Esophagus squamous epithelium (tissue), 5 donors: ENCODE measurements around the gene IMMP2L. TPM values are rescaled to one million over a fixed set of nuclear protein-coding genes. Genes with fewer than 3 reads are reported as not detected.

Experiments
- DNase-seq: peaks from one replicate; lab custom pipeline; 2025; lab: John Stamatoyannopoulos, UW
- H3K27ac ChIP-seq, 4 donors: fragments of 200-600 bp; sonication (generic); one replicate each; pipeline ENCODE4 v1.5.1; 2016 to 2019; ENCODE audit warnings: mild to moderate bottlenecking in 1 of 4
- H3K27me3 ChIP-seq, 4 donors: fragments of 200-600 bp; sonication (generic); 1 replicate in 3 of 4; 2 replicates in 1 of 4; pipeline versions ENCODE4 v1.5.1 to v1.6.0; 2017 to 2021; ENCODE audit warnings: antibody characterized with exemption in 1 of 4
- H3K36me3 ChIP-seq, 3 donors: fragments of 200-600 bp; sonication (generic); one replicate each; pipeline ENCODE4 v1.5.1; 2016 to 2019
- H3K4me1 ChIP-seq, 3 donors: fragments of 200-600 bp; sonication (generic); one replicate each; pipeline ENCODE4 v1.5.1; 2017 to 2019
- H3K4me3 ChIP-seq, 4 donors: fragments of 200-600 bp; sonication (generic); 1 replicate in 3 of 4; 2 replicates in 1 of 4; pipeline ENCODE4 v1.5.1; 2016 to 2019; ENCODE audit warnings: mild to moderate bottlenecking in 2 of 4, moderate library complexity in 1 of 4
- H3K9me3 ChIP-seq, 3 donors: fragments of 200-600 bp; sonication (generic); one replicate each; pipeline ENCODE4 v1.5.1; 2016 to 2019
- CTCF ChIP-seq, 6 experiments: fragments of 450-650 bp in 4 of 6; fragments of 200-600 bp in 2 of 6; sonication (generic) in 2 of 6; IDR thresholded peaks; one replicate each; pipeline ENCODE4 v1.5.1; 2016 to 2019; ENCODE audit warnings: antibody characterized with exemption in 6 of 6, mild to moderate bottlenecking in 4 of 6, moderate library complexity in 4 of 6
- POLR2A ChIP-seq, 4 donors: fragments of 450-650 bp; IDR thresholded peaks; one replicate each; pipeline ENCODE4 v1.6.1; 2017; ENCODE audit warnings: antibody characterized with exemption in 4 of 4, mild to moderate bottlenecking in 4 of 4, moderate library complexity in 3 of 4
- WGBS, 2 donors: methylation state at CpG; one replicate each; pipeline ENCODE4 v1.1.5; 2018; 5-methylcytosine and 5-hydroxymethylcytosine counted together
- intact Hi-C: fragments of 100-400 bp; cut with DNase I; formaldehyde crosslinking; loops from one replicate; pipeline ENCODE4 v1.15.0; 2022
- total RNA-seq, 4 donors: library from RNA; depleted of rRNA; stranded (reverse); fragments of >200 nt; gene quantifications; one replicate each; pipeline ENCODE4 v1.1.0, GENCODE V29; 2016
- donor health status: DM: yes; HTN: yes; CAD: no.

The IMMP2L gene
- total RNA-seq, 4 donors from 2014 or later = 1.6 to 21.7 (median 5.4) TPM

- H3K4me1 ChIP-seq = no peaks in the 10 kb centered on the region
- no peak for TF ChIP-seq POLR2A (IDR thresholded peaks at IDR 0.05)
- TF ChIP-seq CTCF (IDR thresholded peaks at IDR 0.05) = no peak
- no peaks in the 10 kb centered on the region for H3K27me3 ChIP-seq
- intact Hi-C loops = no loop called here
- H3K27ac ChIP-seq = no peak overlapping the region
- DNase-seq = no peak
- no peaks in the 10 kb centered on the region for H3K36me3 ChIP-seq
- no peak overlapping the region for H3K4me3 ChIP-seq
- H3K9me3 ChIP-seq = no peaks in the 10 kb centered on the region
Measured at GRCh38 chr7:111424768-111425167, 137.5 kb downstream of the IMMP2L start.

GRCh38 chr7:111414374-111414773 lies 147.9 kb downstream of the IMMP2L start:
- TF ChIP-seq CTCF (IDR thresholded peaks at IDR 0.05) (no peak), POLR2A (IDR thresholded peaks at IDR 0.05) (no peak)
- Histone ChIP-seq H3K4me3 (no peak overlapping the region), H3K27me3 (no peaks in the 10 kb centered on the region), H3K4me1 (no peaks in the 10 kb centered on the region), H3K9me3 (no peaks in the 10 kb centered on the region), H3K27ac (no peak overlapping the region), H3K36me3 (no peaks in the 10 kb centered on the region)
- intact Hi-C loops = no loop called here
- DNase-seq = no peak

- intact Hi-C loops = no loop called here
- Histone ChIP-seq H3K36me3 (no peaks in the 10 kb centered on the region), H3K4me3 (no peak overlapping the region), H3K27me3 (no peaks in the 10 kb centered on the region), H3K27ac (no peak overlapping the region), H3K4me1 (no peaks in the 10 kb centered on the region), H3K9me3 (no peaks in the 10 kb centered on the region)
- WGBS, 2 donors = 50 to 85% methylated on average over 1 to 2 of the region's 3 CpGs
- no peak for DNase-seq
- no peak for TF ChIP-seq CTCF (IDR thresholded peaks at IDR 0.05)
- no peak for TF ChIP-seq POLR2A (IDR thresholded peaks at IDR 0.05)
Measured at GRCh38 chr7:111413739-111414138, 148.6 kb downstream of the IMMP2L start.

GRCh38 chr7:111410899-111411298 lies 151.4 kb downstream of the IMMP2L start:
- Histone ChIP-seq H3K27ac (no peak overlapping the region), H3K9me3 (no peaks in the 10 kb centered on the region), H3K27me3 (no peaks in the 10 kb centered on the region), H3K36me3 (no peaks in the 10 kb centered on the region), H3K4me3 (no peak overlapping the region), H3K4me1 (no peaks in the 10 kb centered on the region)
- intact Hi-C loops = no loop called here
- no peak for DNase-seq
- TF ChIP-seq POLR2A (IDR thresholded peaks at IDR 0.05) (no peak), CTCF (IDR thresholded peaks at IDR 0.05) (no peak)

GRCh38 chr7:111409714-111410422 lies 152.4 kb downstream of the IMMP2L start:
- Histone ChIP-seq H3K27me3 (no peaks in the 10 kb centered on the region), H3K4me3 (no peak overlapping the region), H3K36me3 (no peaks in the 10 kb centered on the region), H3K27ac (no peak overlapping the region), H3K9me3 (no peaks in the 10 kb centered on the region), H3K4me1 (no peaks in the 10 kb centered on the region)
- intact Hi-C loops = no loop called here
- no peak for DNase-seq
- WGBS, 2 donors = 91 to 92% methylated on average over 1 of the region's 1 CpG
- no peak for TF ChIP-seq POLR2A (IDR thresholded peaks at IDR 0.05)
- TF ChIP-seq CTCF (IDR thresholded peaks at IDR 0.05) = no peak
